GM20000 (cell line): ENCODE data around the gene TMEM164.

ENCODE experiments used
- DNase-seq: peaks from one replicate; pipeline ENCODE4 v3.0.0; 2012; ENCODE audit warnings: low spot score
- TF ChIP-seq, protein P1 (sequence below): IDR thresholded peaks from 2 replicates; pipeline ENCODE4 v1.5.1; 2012; ENCODE audit warnings: mild to moderate bottlenecking, control low read depth; ENCODE audit errors: extremely low read depth, missing control alignments

The TMEM164 gene

DNA sequence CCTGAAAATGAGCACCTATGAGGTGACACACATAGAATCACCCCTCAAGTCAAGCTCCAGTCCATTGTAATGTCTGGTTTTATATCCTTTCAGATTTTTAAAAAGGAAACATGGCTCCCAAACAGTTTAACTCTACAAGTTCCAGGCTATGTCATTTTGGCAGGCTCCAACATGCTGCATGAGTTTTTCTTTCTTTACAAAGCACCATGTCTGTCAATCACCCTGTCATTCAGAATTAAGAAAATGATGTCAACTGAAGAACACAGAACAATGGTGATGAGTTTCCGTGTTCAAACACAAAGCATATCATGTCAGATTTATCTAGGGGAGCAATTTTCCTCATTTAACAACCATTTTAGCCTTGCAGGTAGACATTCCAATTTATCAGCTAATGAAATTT, 208.4 kb downstream of the TMEM164 start:
- TF ChIP-seq, protein P1, sequence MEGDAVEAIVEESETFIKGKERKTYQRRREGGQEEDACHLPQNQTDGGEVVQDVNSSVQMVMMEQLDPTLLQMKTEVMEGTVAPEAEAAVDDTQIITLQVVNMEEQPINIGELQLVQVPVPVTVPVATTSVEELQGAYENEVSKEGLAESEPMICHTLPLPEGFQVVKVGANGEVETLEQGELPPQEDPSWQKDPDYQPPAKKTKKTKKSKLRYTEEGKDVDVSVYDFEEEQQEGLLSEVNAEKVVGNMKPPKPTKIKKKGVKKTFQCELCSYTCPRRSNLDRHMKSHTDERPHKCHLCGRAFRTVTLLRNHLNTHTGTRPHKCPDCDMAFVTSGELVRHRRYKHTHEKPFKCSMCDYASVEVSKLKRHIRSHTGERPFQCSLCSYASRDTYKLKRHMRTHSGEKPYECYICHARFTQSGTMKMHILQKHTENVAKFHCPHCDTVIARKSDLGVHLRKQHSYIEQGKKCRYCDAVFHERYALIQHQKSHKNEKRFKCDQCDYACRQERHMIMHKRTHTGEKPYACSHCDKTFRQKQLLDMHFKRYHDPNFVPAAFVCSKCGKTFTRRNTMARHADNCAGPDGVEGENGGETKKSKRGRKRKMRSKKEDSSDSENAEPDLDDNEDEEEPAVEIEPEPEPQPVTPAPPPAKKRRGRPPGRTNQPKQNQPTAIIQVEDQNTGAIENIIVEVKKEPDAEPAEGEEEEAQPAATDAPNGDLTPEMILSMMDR, result no peak
- DNase-seq, result no peak

DNA sequence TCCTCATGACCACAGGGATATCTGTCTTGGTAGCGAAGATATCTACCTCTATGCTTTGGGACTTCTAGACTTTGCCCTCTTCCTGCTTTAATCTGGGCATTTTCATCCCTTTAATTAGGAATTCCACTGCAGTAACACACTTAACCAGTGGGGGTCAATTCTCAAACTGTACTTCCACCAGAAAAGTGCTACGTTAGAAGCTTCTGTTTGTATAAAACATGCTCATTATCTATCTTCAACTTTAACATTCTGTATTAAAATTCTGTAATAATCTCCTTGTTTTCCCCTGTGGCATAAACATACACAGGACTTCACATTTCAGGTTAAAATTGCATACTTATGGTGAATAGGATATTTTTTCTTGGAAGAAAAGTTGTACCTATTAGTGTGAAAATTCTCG, 209.4 kb downstream of the TMEM164 start:
- DNase-seq, result no peak
- TF ChIP-seq, protein P1, result no peak

DNA sequence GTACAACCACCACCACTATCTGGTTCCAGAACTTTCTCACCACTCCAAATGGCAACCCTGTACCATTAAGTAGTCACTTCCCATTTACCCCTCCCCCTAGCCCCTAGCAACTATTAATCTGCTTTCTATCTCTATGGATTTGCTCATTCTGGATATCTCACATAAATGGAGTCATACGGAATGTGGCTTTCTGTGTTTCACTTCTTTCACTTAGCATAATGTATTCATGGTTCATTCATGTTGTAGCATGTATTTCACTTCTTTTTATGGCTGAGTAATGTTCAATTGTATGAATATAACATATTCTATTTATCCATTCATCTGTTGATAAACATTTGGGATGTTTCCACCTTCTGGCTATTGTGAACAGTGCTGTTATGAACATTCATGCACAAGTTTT, 210.3 kb downstream of the TMEM164 start:
- TF ChIP-seq, protein P1, result no peak
- no peak for DNase-seq

DNA sequence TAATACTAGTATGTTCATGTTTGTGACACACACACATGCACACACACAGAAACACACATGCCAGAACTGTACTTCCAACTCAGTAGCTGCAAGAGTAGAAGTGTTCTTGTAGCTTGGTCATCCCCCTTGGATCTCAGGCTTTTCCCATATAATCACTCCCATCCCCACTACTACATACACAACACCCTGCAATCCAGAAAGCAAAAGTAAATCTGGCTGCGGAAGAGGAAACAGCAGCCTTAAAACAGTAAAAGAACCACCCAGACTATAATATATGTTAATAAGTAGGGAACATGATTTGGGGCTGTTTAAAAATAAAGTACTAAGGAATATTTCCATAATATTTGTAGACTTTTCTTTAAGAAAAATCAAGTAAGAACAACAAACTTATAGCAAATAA, 211.8 kb downstream of the TMEM164 start:
- TF ChIP-seq, protein P1, result no peak
- no peak for DNase-seq

DNA sequence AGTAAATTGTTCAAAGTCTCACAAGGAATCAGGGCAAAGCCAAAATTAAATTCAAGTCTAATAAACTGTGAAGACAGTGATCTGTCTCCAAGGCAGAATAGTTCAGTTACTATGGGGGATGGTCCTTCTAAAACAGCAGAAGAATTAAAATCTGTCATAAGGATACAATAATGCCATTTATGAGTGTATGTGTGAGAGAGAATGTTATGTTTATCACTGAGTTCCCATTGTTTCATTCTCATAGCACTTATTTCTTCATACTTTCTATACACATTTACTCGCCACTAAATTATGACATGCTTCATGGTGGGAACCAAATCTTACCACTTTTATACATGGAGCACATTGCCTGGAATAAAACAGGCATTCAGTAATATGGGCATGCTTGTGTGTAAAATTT, 212.5 kb downstream of the TMEM164 start:
- TF ChIP-seq, protein P1, result no peak
- no peak for DNase-seq

DNA sequence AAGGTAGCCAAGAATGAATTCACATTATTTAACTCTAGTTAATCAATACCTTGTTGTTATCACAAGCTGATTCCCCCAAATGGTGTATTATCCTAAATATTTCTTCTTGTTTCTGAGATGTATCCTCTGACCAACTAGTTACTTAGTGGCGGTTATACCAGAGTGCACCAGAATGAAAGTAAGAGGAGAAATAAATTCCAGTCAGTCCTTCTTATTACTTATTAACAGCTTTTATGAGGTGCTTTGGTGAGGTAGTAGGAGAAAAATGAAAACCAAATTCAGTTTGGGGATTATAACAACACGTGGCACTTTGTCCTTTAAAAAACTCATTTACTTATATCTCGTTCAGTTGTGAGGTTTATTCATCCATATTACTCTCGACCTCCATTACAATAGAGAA, 213.1 kb downstream of the TMEM164 start:
- TF ChIP-seq, protein P1, result no peak
- no peak for DNase-seq

DNA sequence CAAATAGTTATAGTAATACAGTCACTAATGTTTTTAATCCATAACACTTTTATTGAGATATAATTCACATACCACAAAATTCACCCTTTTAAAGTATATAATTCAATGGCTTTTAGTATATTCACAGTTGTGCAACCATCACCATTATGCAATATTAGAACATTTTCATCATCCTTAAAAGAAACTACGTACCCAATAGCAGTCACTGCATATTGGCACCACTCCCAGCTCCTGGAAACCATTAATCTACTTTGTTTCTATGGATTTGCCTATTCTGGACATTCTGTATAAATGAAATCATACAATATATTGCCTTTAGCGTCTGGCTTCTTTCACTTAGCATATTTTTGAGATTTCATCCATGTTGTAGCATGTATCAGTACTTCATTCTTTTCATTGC, 215.7 kb downstream of the TMEM164 start:
- TF ChIP-seq, protein P1, result no peak

More for the DNA sequence above, 215.7 kb downstream of the TMEM164 start:
- no peak for DNase-seq
